Esophagus muscularis mucosa (tissue), 2 donors: Measurements from ENCODE around the gene ADAM19.

Source experiments
- POLR2A ChIP-seq: fragments of 450-650 bp; IDR thresholded peaks from one replicate; pipeline ENCODE4 v1.6.1; 2017; ENCODE audit warnings: antibody characterized with exemption, moderate library complexity, mild to moderate bottlenecking, low read depth
- POLR2AphosphoS5 ChIP-seq, 2 donors: sonication (generic); formaldehyde crosslinking; IDR thresholded peaks; one replicate each; pipeline ENCODE4 v1.6.1; 2017; ENCODE audit warnings: antibody characterized with exemption in 2 of 2

DNA sequence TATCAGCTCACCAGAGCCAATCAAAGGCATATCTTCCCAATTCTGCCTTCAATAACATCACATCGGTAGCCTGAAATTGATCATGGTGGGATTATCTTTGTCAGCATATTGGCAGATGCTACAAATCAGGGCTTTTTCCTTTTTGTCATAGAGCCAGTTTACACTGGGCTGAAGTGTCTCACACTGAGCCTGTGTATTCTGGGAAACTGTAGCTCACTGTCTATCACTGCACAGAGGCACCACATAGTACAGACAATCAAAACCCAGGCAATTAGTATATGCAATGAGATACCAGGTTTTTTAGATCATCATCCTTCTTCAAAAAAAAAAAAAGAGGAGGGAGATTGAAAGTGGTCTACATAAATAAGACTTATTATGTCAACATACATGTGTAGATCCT lies 46.6 kb downstream of the ADAM19 start:
- TF ChIP-seq POLR2A (no peak), POLR2AphosphoS5 (IDR thresholded peaks at IDR 0.05) (no peak)
